ENCODE measurements around the gene TMEM120B.

DNA sequence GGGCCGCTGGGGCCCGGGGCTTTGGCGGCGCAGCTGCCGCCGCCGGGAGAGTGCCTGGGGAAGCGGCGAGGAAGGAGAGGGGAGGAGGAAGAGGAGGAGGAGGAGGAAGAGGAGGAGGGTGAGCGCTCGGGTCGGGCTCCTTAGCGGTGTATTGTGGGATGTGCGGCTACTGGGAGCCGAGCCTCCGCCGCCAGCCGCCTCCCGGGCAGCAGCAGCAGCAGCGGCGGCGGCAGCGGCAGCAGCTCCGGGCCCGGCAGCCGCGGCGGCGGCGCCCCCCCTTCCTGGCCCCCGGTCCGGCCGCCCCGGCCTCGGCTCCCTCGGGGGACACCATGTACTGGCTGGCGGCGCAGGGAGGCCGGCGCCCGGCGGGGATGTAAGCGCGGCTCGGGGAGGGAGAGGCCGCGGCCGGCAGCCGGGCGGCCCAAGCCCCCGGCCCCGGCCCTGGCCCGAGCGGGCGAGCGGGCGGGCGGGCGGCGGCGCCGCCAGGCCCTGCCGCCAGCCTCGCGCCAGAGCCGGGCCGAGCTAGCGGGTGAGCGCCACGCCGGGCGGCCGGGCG lies 91.4 kb downstream of the TMEM120B start, which contains the start of gene SETD1B:
- TF ChIP-seq, protein P1, sequence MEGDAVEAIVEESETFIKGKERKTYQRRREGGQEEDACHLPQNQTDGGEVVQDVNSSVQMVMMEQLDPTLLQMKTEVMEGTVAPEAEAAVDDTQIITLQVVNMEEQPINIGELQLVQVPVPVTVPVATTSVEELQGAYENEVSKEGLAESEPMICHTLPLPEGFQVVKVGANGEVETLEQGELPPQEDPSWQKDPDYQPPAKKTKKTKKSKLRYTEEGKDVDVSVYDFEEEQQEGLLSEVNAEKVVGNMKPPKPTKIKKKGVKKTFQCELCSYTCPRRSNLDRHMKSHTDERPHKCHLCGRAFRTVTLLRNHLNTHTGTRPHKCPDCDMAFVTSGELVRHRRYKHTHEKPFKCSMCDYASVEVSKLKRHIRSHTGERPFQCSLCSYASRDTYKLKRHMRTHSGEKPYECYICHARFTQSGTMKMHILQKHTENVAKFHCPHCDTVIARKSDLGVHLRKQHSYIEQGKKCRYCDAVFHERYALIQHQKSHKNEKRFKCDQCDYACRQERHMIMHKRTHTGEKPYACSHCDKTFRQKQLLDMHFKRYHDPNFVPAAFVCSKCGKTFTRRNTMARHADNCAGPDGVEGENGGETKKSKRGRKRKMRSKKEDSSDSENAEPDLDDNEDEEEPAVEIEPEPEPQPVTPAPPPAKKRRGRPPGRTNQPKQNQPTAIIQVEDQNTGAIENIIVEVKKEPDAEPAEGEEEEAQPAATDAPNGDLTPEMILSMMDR (IDR thresholded peaks at IDR 0.05; ENCODE audit: borderline replicate concordance, extremely low read depth, low read length, poor library complexity, severe bottlenecking) = no peak
- TF ChIP-seq EZH2 (IDR thresholded peaks at IDR 0.05; ENCODE audit: borderline replicate concordance, low read depth, low read length, severe bottlenecking) = no peak

All from DND-41 (cell line).